HEK293T (cell line): ENCODE results near the gene WNT9B.

Experiments used
- ARNT ChIP-seq: fragments of 450-650 bp; IDR thresholded peaks from 2 replicates; pipeline ENCODE4 v1.6.1; 2017; ENCODE audit warnings: mild to moderate bottlenecking
- BHLHE40 ChIP-seq: fragments of 450-650 bp; IDR thresholded peaks from 2 replicates; pipeline ENCODE4 v1.6.1; 2016; ENCODE audit warnings: mild to moderate bottlenecking, moderate library complexity, borderline replicate concordance
- ELF4 ChIP-seq: fragments of 450-650 bp; IDR thresholded peaks from 2 replicates; pipeline ENCODE4 v1.6.1; 2017; ENCODE audit warnings: antibody characterized with exemption
- FOXA1 ChIP-seq: fragments of 450-650 bp; IDR thresholded peaks from 2 replicates; pipeline ENCODE4 v1.6.1; 2016; ENCODE audit warnings: mild to moderate bottlenecking
- LEF1 ChIP-seq: fragments of 450-650 bp; IDR thresholded peaks from 2 replicates; pipeline ENCODE4 v1.6.1; 2017; ENCODE audit warnings: mild to moderate bottlenecking, borderline replicate concordance
- SP1 ChIP-seq: fragments of 450-650 bp; IDR thresholded peaks from 2 replicates; pipeline ENCODE4 v1.6.1; 2017
- SUZ12 ChIP-seq: fragments of 450-650 bp; IDR thresholded peaks from 2 replicates; pipeline ENCODE4 v1.6.1; 2016; ENCODE audit warnings: mild to moderate bottlenecking
- TARDBP ChIP-seq: fragments of 450-650 bp; IDR thresholded peaks from 2 replicates; pipeline ENCODE4 v1.6.1; 2016

DNA sequence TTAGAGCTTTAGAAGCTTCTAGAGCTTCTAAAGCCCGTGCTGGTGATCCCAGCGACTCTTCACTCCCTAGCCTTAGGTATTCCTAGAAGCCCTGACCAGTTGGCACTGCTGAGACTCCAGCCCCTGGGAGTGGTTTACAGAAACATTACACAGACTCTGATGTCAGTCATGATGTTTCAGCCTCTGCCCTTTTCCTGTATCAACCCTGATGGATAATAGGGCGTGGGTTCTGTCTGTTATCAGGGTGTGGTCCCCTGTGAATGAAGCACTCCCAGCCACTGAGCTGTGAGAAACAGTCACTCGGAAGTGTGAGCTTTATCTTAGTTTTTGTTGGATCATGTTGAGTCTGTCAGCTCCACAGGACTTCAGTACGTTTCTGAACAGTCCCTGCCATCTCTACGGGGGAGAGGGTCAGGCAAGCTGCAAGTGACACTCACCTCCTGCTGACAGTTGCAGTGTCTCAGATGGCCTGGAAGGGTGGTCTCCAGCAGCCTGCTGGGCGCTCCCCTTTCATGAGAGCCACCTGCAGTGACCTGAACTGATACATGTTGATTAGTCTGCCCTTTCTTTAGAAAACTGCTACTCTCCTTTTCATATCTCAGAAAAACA lies 84.4 kb downstream of the WNT9B start:
- TF ChIP-seq SUZ12, result no peak
- TF ChIP-seq ELF4, result no peak
- TF ChIP-seq FOXA1, result no peak
- TF ChIP-seq LEF1, result no peak
- TF ChIP-seq SP1, result no peak
- TF ChIP-seq BHLHE40, result no peak
- no peak for TF ChIP-seq TARDBP
- no peak for TF ChIP-seq ARNT
